Measurements from ENCODE around the gene MED13L.

Gene MED13L

DNA sequence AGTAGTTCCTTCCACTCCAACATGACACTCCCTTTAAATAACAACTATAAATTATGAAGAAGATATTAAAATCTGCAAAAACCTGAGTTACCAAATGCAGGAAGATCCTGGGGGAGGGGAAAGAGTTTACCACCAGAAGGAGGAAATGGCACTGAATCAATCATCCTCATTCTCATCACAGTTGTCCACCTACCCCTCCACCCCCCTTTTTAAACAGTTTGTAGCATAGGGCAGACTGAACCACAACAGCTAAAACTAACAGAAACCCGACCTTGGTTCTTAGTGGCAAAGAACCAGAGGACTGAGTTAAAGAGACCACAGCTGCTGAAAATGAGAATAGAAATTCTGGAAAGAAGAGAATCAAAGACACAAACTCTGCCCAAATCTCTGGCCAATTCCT, 189.5 kb downstream of the MED13L start:
- H3K27ac Mint-ChIP-seq = peak overlapping the region; percentile 55
- H3K9me3 Mint-ChIP-seq = no peaks in the 10 kb centered on the region
- no peaks in the 10 kb centered on the region for H3K27me3 Mint-ChIP-seq (ENCODE audit: low read depth)
- H3K36me3 Mint-ChIP-seq (ENCODE audit: low read depth) = peaks cover 13% of the 10 kb centered on the region
- peaks cover 30% of the 10 kb centered on the region for H3K4me1 Mint-ChIP-seq (ENCODE audit: low read depth)
- H3K4me3 Mint-ChIP-seq = peak overlapping the region; percentile 12

DNA sequence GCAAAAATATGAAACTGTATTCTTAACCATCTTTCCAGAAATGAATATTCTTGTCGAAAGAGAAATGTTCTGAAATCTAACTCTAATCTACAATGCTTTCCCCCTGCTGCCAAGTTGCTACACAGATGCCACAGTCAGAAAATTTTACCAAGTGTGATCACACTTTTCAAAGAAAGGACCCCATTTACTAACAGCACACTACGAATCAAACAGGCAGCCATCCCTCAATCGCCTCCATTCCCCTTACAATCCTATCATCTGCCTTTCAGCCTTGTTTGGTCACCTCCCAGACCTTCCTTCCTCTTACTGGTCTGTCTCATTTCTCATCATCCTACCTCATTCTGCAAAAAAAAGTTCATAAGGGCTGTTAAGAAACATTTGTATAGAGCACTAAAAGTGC, 190.1 kb downstream of the MED13L start:
- H3K27me3 Mint-ChIP-seq (ENCODE audit: low read depth) = no peaks in the 10 kb centered on the region
- peak overlapping the region; percentile 32 for H3K4me3 Mint-ChIP-seq
- H3K36me3 Mint-ChIP-seq (ENCODE audit: low read depth) = peaks cover 13% of the 10 kb centered on the region
- peak overlapping the region; percentile 55 for H3K27ac Mint-ChIP-seq
- peaks cover 27% of the 10 kb centered on the region for H3K4me1 Mint-ChIP-seq (ENCODE audit: low read depth)
- no peaks in the 10 kb centered on the region for H3K9me3 Mint-ChIP-seq

DNA sequence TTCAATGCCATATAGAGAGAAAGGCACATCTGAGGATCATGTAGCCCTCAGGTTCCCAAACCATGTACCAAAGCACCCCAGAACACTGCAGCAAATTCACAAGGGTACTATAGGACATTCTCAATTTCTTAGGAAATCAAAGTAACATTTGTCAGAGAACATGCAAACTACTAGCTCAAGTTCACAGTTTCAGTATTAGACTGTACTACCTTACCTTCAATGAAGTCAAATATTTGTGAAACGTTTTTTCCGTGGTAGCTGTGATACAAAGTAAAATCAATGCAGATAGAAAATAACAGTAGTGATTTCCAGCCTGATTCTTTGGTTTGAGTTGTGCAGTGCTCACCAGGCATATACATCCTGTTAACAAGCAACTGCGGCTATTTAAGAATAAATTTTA, 197.1 kb downstream of the MED13L start:
- Mint-ChIP-seq H3K4me3 (no peak overlapping the region), H3K9me3 (no peaks in the 10 kb centered on the region), H3K27me3 (ENCODE audit: low read depth) (no peaks in the 10 kb centered on the region), H3K4me1 (ENCODE audit: low read depth) (peaks cover 4% of the 10 kb centered on the region), H3K27ac (no peak overlapping the region), H3K36me3 (ENCODE audit: low read depth) (peaks cover 2% of the 10 kb centered on the region)

DNA sequence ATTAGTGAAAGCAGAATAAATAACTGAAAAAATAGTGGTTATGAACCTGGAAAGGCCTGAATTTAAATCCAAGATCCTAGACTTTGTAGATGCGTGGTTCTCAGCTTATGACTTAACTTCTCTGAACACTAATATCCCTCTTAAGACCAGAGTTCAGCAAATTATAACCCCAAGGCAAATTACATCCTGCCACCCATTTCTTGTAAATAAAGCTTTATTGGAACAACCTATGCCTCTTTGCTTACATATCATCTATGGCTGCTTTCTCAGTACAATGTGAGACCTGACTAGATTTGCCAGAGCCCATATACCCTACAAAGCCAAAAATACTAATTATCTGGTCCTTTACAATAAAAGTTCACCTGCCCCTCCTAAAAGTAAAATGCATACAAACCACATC, 199.1 kb downstream of the MED13L start:
- no peaks in the 10 kb centered on the region for H3K27me3 Mint-ChIP-seq (ENCODE audit: low read depth)
- H3K4me1 Mint-ChIP-seq (ENCODE audit: low read depth) = peaks cover 14% of the 10 kb centered on the region
- H3K9me3 Mint-ChIP-seq = no peaks in the 10 kb centered on the region
- peaks cover 2% of the 10 kb centered on the region for H3K36me3 Mint-ChIP-seq (ENCODE audit: low read depth)
- H3K4me3 Mint-ChIP-seq = no peak overlapping the region
- no peak overlapping the region for H3K27ac Mint-ChIP-seq

DNA sequence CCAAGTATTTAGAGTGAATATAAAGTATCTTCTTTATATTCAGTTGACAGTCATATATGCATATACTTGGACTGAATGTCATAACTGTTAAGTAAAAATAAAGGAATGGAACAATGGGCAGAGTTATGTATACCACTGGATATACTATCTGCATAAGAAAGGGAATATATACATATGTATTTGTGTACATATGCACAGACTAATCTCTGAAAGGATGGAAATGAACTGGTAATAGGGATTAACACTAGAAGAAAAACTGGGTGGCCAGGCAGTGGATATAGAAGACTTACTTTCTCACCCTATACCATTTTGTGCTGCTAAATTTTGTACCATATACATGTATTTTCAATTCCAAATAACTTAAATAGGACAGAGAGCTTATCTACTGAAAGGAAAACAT, 200.1 kb downstream of the MED13L start:
- peaks cover 13% of the 10 kb centered on the region for H3K4me1 Mint-ChIP-seq (ENCODE audit: low read depth)
- peaks cover 2% of the 10 kb centered on the region for H3K36me3 Mint-ChIP-seq (ENCODE audit: low read depth)
- no peaks in the 10 kb centered on the region for H3K9me3 Mint-ChIP-seq
- no peaks in the 10 kb centered on the region for H3K27me3 Mint-ChIP-seq (ENCODE audit: low read depth)
- no peak overlapping the region for H3K4me3 Mint-ChIP-seq
- H3K27ac Mint-ChIP-seq = no peak overlapping the region

- no peak overlapping the region for H3K4me3 Mint-ChIP-seq
- no peak overlapping the region for H3K27ac Mint-ChIP-seq
- no peaks in the 10 kb centered on the region for H3K9me3 Mint-ChIP-seq
- H3K27me3 Mint-ChIP-seq (ENCODE audit: low read depth) = no peaks in the 10 kb centered on the region
- peaks cover 2% of the 10 kb centered on the region for H3K36me3 Mint-ChIP-seq (ENCODE audit: low read depth)
- peaks cover 12% of the 10 kb centered on the region for H3K4me1 Mint-ChIP-seq (ENCODE audit: low read depth)
Measured at GRCh38 chr12:116076399-116076798, 201.1 kb downstream of the MED13L start.

- Mint-ChIP-seq H3K36me3 (ENCODE audit: low read depth) (peaks cover 2% of the 10 kb centered on the region), H3K27ac (no peak overlapping the region), H3K4me1 (ENCODE audit: low read depth) (peaks cover 12% of the 10 kb centered on the region), H3K27me3 (ENCODE audit: low read depth) (no peaks in the 10 kb centered on the region), H3K4me3 (no peak overlapping the region), H3K9me3 (no peaks in the 10 kb centered on the region)
Measured at GRCh38 chr12:116074686-116075085, 202.8 kb downstream of the MED13L start.

DNA sequence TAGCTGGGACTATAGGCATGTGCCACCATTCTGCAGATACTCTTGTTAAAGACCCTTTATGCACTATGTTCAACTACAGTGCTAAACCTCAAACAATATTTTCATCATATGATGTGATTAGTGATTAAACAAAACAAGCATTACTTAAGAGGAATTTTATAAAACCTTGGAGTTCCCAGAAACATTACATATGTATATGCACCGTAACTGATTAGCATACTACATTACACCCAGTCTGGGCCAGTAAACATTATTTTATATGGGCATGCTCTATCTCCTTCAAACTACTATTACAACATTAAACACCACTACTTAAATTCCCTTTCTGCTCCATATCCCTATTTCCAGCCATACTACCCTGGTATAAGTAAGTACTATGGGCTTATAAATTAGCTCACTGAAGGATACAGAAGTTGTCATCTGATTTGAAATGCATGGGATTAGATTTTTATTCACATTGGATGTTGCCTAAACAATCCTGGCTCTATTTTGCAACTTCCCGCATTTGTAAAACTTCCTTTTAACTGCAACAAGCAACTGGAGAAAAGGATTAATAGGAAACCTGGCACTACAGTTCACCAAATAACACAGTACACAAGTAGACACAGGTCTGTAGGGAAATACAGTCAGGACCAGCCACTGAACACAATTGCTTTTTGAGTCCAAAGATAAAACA, 205.8 kb downstream of the MED13L start:
- Mint-ChIP-seq H3K4me1 (ENCODE audit: low read depth) (peaks cover 19% of the 10 kb centered on the region), H3K36me3 (ENCODE audit: low read depth) (no peaks in the 10 kb centered on the region), H3K4me3 (no peak overlapping the region), H3K27me3 (ENCODE audit: low read depth) (no peaks in the 10 kb centered on the region), H3K9me3 (no peaks in the 10 kb centered on the region), H3K27ac (no peak overlapping the region)

- no peak overlapping the region for H3K4me3 Mint-ChIP-seq
- H3K9me3 Mint-ChIP-seq = no peaks in the 10 kb centered on the region
- H3K36me3 Mint-ChIP-seq (ENCODE audit: low read depth) = no peaks in the 10 kb centered on the region
- H3K4me1 Mint-ChIP-seq (ENCODE audit: low read depth) = peaks cover 21% of the 10 kb centered on the region
- no peak overlapping the region for H3K27ac Mint-ChIP-seq
- no peaks in the 10 kb centered on the region for H3K27me3 Mint-ChIP-seq (ENCODE audit: low read depth)
Measured at GRCh38 chr12:116070444-116070843, 207.0 kb downstream of the MED13L start.

DNA sequence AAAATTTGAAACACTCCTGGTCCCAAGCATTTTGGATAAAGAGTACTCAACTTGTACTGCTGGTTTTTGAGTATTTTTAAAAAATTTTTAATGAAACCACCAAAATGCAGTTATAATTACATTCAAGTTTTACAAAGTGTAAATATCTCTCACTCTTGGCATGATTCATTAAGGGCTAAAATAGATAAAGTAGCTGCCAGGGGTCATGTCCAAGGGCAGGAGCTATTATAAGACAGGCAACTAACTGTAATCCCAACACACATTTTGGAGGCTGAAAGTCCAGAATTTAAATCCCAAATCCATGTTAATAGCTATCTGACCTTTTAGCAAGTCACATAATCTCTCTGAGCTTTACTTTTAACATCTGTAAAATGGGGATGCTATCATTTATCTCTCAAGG, 207.6 kb downstream of the MED13L start:
- Mint-ChIP-seq H3K9me3 (no peaks in the 10 kb centered on the region), H3K4me3 (no peak overlapping the region), H3K27me3 (ENCODE audit: low read depth) (no peaks in the 10 kb centered on the region), H3K27ac (no peak overlapping the region), H3K4me1 (ENCODE audit: low read depth) (peaks cover 17% of the 10 kb centered on the region), H3K36me3 (ENCODE audit: low read depth) (no peaks in the 10 kb centered on the region)

DNA sequence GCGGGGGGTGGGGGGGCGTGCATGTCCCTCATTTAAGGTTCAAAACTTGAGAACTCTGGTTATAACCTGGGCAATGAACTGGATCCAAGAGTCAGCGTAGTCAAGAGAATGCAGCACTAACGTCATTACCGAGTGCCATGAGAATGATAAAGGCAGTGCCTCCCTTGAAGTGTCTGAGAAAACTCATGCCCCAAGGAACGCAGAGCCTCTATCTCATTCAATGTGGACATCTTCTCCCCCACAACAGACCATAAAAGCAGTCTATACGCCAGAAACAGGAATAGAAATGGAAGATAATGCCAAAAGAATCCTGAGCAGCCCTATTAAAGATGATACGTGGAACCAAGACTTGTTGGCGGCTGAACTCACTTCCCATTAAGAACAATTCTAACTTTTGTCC, 208.6 kb downstream of the MED13L start:
- Mint-ChIP-seq H3K36me3 (ENCODE audit: low read depth) (no peaks in the 10 kb centered on the region), H3K4me1 (ENCODE audit: low read depth) (peaks cover 11% of the 10 kb centered on the region), H3K27me3 (ENCODE audit: low read depth) (no peaks in the 10 kb centered on the region), H3K27ac (no peak overlapping the region), H3K9me3 (no peaks in the 10 kb centered on the region), H3K4me3 (no peak overlapping the region)

- peaks cover 11% of the 10 kb centered on the region for H3K4me1 Mint-ChIP-seq (ENCODE audit: low read depth)
- no peaks in the 10 kb centered on the region for H3K27me3 Mint-ChIP-seq (ENCODE audit: low read depth)
- no peaks in the 10 kb centered on the region for H3K36me3 Mint-ChIP-seq (ENCODE audit: low read depth)
- H3K27ac Mint-ChIP-seq = no peak overlapping the region
- H3K4me3 Mint-ChIP-seq = no peak overlapping the region
- no peaks in the 10 kb centered on the region for H3K9me3 Mint-ChIP-seq
Measured at GRCh38 chr12:116068371-116068770, 209.1 kb downstream of the MED13L start.

GRCh38 chr12:116067892-116068291, 209.6 kb downstream of the MED13L start:
- Mint-ChIP-seq H3K27me3 (ENCODE audit: low read depth) (no peaks in the 10 kb centered on the region), H3K4me1 (ENCODE audit: low read depth) (peaks cover 11% of the 10 kb centered on the region), H3K36me3 (ENCODE audit: low read depth) (no peaks in the 10 kb centered on the region), H3K27ac (no peak overlapping the region), H3K9me3 (no peaks in the 10 kb centered on the region), H3K4me3 (no peak overlapping the region)

GRCh38 chr12:116066381-116067230, 210.9 kb downstream of the MED13L start:
- Mint-ChIP-seq H3K4me3 (no peak overlapping the region), H3K27me3 (ENCODE audit: low read depth) (no peaks in the 10 kb centered on the region), H3K27ac (no peak overlapping the region), H3K36me3 (ENCODE audit: low read depth) (no peaks in the 10 kb centered on the region), H3K4me1 (ENCODE audit: low read depth) (peaks cover 15% of the 10 kb centered on the region), H3K9me3 (no peaks in the 10 kb centered on the region)

DNA sequence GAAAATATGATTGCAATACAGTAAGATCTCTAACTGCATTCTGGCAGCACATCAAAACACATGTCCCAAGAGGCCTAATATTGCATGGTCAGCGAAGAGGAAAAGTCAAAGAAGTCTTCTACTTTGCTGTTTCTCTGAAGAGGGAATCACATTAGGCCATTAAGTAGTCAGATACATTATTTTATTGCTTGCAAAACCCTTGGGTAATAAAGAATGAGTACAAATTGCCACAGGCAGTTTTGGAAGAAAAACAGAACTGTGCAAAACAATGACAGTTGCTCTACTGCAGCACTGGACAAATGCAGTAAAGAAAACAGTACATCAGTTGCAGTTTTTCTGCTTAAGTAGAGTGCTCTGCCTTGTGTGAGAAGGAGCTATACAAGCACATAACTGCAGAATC, 211.9 kb downstream of the MED13L start:
- Mint-ChIP-seq H3K27ac (no peak overlapping the region), H3K27me3 (ENCODE audit: low read depth) (no peaks in the 10 kb centered on the region), H3K36me3 (ENCODE audit: low read depth) (no peaks in the 10 kb centered on the region), H3K9me3 (no peaks in the 10 kb centered on the region), H3K4me1 (ENCODE audit: low read depth) (peaks cover 20% of the 10 kb centered on the region), H3K4me3 (no peak overlapping the region)

All from T-helper 1 cell treated with Interleukin-12 subunit alpha and Interleukin-12 subunit beta and Interleukin-4 antibody, amounts not matched to agents 30 μg/mL and 1 μg/mL, for 36 hours (primary cell).